Liver (tissue), 3 donors: Measurements from ENCODE around the gene ACOXL.

Experiments
- EGR1 ChIP-seq, 2 donors: IDR thresholded peaks; 2 replicates each; pipeline ENCODE4 v1.6.1; 2016 to 2018; ENCODE audit warnings: antibody characterized with exemption in 2 of 2, low read depth in 2 of 2
- FOXA1 ChIP-seq: IDR thresholded peaks from 2 replicates; pipeline ENCODE4 v1.6.1; 2016; ENCODE audit warnings: antibody characterized with exemption
- FOXA2 ChIP-seq: IDR thresholded peaks from 2 replicates; pipeline ENCODE4 v1.6.1; 2016; ENCODE audit warnings: antibody characterized with exemption
- GABPA ChIP-seq, 2 donors: IDR thresholded peaks in 1 of 2; conservative IDR thresholded peaks in 1 of 2; 2 replicates each; pipeline ENCODE4 v1.6.1; 2016; ENCODE audit warnings: antibody characterized with exemption in 2 of 2, mild to moderate bottlenecking in 1 of 2, moderate library complexity in 1 of 2
- HNF4A ChIP-seq, 2 donors: conservative IDR thresholded peaks; 2 replicates each; pipeline ENCODE4 v1.6.1; 2016; ENCODE audit warnings: antibody characterized with exemption in 2 of 2, mild to moderate bottlenecking in 2 of 2
- HNF4G ChIP-seq: IDR thresholded peaks from 2 replicates; pipeline ENCODE4 v1.6.1; 2016; ENCODE audit warnings: antibody characterized with exemption
- NR2F2 ChIP-seq: IDR thresholded peaks from 2 replicates; pipeline ENCODE4 v1.6.1; 2016; ENCODE audit warnings: antibody characterized with exemption
- SP1 ChIP-seq: IDR thresholded peaks from 2 replicates; pipeline ENCODE4 v1.6.1; 2018; ENCODE audit warnings: antibody characterized with exemption, mild to moderate bottlenecking
- TAF1 ChIP-seq: conservative IDR thresholded peaks from 2 replicates; pipeline ENCODE4 v1.6.1; 2016; ENCODE audit warnings: antibody characterized with exemption, mild to moderate bottlenecking
- TF ChIP-seq, protein P1 (sequence below): fragments of 150-350 bp; IDR thresholded peaks from 2 replicates; pipeline ENCODE4 v1.5.1; 2017; ENCODE audit warnings: improper control_type of control experiment, low read depth, low read length; ENCODE audit not compliant: missing input control
- TF ChIP-seq, protein P2 (sequence below): IDR thresholded peaks from 2 replicates; pipeline ENCODE4 v1.6.1; 2016; ENCODE audit warnings: antibody characterized with exemption
- TF ChIP-seq, protein P3 (sequence below): IDR thresholded peaks from 2 replicates; pipeline ENCODE4 v1.6.1; 2016; ENCODE audit warnings: antibody characterized with exemption, mild to moderate bottlenecking
- donor health status: healthy.
- donor health status: healthy.

DNA sequence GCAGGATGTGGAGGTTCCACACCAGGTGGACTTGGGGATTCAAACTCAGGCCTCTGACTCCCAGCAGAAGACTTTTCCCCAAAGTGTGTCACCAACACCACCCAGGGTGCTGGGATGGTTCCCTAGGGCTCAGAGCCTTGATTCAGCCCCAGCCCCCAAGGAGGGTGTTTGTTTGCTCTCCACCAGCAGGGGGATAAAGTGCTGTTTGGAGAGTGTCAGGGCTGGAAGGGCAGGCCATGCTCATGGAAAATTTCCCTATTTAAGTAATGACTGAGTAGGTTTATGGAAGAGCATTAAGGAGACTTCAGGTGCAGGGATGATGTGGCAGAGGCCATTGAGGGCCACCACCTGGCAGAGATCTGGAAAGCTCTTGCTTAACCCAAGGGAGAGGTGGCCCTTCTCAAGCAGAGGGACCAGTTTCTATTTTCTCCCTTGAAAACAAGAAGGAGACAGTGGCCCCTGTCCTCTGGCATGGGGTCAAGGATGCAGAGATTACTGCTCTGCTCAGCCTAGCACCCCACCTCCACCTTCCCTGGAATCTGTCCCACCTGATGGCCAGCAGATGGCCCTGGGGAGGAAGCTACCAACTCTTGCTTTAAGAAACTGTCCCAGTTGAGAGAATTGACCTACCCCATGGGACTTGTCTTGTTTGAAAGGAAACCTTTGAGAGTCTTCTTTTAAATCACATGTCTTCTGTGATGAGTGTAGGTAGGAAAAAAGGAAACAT, 122.1 kb downstream of the ACOXL start:
- TF ChIP-seq, protein P1, sequence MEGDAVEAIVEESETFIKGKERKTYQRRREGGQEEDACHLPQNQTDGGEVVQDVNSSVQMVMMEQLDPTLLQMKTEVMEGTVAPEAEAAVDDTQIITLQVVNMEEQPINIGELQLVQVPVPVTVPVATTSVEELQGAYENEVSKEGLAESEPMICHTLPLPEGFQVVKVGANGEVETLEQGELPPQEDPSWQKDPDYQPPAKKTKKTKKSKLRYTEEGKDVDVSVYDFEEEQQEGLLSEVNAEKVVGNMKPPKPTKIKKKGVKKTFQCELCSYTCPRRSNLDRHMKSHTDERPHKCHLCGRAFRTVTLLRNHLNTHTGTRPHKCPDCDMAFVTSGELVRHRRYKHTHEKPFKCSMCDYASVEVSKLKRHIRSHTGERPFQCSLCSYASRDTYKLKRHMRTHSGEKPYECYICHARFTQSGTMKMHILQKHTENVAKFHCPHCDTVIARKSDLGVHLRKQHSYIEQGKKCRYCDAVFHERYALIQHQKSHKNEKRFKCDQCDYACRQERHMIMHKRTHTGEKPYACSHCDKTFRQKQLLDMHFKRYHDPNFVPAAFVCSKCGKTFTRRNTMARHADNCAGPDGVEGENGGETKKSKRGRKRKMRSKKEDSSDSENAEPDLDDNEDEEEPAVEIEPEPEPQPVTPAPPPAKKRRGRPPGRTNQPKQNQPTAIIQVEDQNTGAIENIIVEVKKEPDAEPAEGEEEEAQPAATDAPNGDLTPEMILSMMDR: no peak
- TF ChIP-seq, protein P2, sequence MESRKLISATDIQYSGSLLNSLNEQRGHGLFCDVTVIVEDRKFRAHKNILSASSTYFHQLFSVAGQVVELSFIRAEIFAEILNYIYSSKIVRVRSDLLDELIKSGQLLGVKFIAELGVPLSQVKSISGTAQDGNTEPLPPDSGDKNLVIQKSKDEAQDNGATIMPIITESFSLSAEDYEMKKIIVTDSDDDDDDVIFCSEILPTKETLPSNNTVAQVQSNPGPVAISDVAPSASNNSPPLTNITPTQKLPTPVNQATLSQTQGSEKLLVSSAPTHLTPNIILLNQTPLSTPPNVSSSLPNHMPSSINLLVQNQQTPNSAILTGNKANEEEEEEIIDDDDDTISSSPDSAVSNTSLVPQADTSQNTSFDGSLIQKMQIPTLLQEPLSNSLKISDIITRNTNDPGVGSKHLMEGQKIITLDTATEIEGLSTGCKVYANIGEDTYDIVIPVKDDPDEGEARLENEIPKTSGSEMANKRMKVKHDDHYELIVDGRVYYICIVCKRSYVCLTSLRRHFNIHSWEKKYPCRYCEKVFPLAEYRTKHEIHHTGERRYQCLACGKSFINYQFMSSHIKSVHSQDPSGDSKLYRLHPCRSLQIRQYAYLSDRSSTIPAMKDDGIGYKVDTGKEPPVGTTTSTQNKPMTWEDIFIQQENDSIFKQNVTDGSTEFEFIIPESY: no peak
- TF ChIP-seq, protein P3, sequence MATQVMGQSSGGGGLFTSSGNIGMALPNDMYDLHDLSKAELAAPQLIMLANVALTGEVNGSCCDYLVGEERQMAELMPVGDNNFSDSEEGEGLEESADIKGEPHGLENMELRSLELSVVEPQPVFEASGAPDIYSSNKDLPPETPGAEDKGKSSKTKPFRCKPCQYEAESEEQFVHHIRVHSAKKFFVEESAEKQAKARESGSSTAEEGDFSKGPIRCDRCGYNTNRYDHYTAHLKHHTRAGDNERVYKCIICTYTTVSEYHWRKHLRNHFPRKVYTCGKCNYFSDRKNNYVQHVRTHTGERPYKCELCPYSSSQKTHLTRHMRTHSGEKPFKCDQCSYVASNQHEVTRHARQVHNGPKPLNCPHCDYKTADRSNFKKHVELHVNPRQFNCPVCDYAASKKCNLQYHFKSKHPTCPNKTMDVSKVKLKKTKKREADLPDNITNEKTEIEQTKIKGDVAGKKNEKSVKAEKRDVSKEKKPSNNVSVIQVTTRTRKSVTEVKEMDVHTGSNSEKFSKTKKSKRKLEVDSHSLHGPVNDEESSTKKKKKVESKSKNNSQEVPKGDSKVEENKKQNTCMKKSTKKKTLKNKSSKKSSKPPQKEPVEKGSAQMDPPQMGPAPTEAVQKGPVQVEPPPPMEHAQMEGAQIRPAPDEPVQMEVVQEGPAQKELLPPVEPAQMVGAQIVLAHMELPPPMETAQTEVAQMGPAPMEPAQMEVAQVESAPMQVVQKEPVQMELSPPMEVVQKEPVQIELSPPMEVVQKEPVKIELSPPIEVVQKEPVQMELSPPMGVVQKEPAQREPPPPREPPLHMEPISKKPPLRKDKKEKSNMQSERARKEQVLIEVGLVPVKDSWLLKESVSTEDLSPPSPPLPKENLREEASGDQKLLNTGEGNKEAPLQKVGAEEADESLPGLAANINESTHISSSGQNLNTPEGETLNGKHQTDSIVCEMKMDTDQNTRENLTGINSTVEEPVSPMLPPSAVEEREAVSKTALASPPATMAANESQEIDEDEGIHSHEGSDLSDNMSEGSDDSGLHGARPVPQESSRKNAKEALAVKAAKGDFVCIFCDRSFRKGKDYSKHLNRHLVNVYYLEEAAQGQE: no peak
- TF ChIP-seq FOXA2 (no peak), HNF4G (no peak), TAF1 (no peak), NR2F2 (no peak), FOXA1 (no peak), EGR1 (IDR thresholded peaks at IDR 0.05; ENCODE audit: low read depth in 2 of 2) (no peak), SP1 (no peak), HNF4A (conservative IDR thresholded peaks at IDR 0.05) (no peak), GABPA (IDR thresholded peaks at IDR 0.05 in 1 of 2, conservative IDR thresholded peaks at IDR 0.05 in 1 of 2) (no peak)
